Measurements from ENCODE around the gene PDE8A. TPM values are rescaled to one million over a fixed set of nuclear protein-coding genes. Genes with fewer than 3 reads are reported as not detected.
"Not testable (repeated sequence)": the region's sequence is repeated elsewhere in the genome, so short reads cannot be mapped to it uniquely, and the experiment has no call there.

Gene PDE8A
- total and polyA plus RNA-seq, 2 donors (not counting 1 experiment from before 2014, with no cell fraction given) = 17.4 to 51.1 TPM

- POLR2A ChIA-PET = no interaction called here
- H3K4me2 ChIP-seq (replicated peaks; ENCODE audit: low read depth, low read length, poor library complexity, severe bottlenecking) = no peak overlapping the region
- H3K27me3 ChIP-seq (replicated peaks in 1 of 4; ENCODE audit: control extremely low read depth in 1 of 4, control insufficient read depth in 3 of 4, insufficient read depth in 4 of 4, low read length in 3 of 4) = peaks cover 0 to 28% (median 17%) of the 10 kb centered on the region in 4 experiments
- CTCF ChIA-PET = no interaction called here
- no peak overlapping the region for H3K4me3 ChIP-seq (ENCODE audit: control extremely low read depth in 1 of 5, extremely low read depth in 1 of 5, insufficient read depth in 1 of 5, low read depth in 2 of 5, low read length in 4 of 5)
- H3K4me1 ChIP-seq (ENCODE audit: control insufficient read depth in 2 of 2, insufficient read depth in 2 of 2, low read length in 2 of 2) = peaks cover 6 to 7% of the 10 kb centered on the region in 2 donors
- no peak overlapping the region for H2AFZ ChIP-seq (ENCODE audit: insufficient read depth, low read depth, low read length, poor library complexity, severe bottlenecking)
- peaks cover 1 to 27% (median 10%) of the 10 kb centered on the region in 3 donors for H3K9me3 ChIP-seq (ENCODE audit: control extremely low read depth in 1 of 3, control insufficient read depth in 2 of 3, insufficient read depth in 1 of 3, low read length in 2 of 3)
- H3K4me3 Mint-ChIP-seq = no peak overlapping the region
- 100% methylated on average over 3 of the region's 6 CpGs for WGBS (ENCODE audit: insufficient coverage)
- no peak for DNase-seq
- no peak overlapping the region for H3K27ac Mint-ChIP-seq
- intact Hi-C loops (cut with micrococcal nuclease) = no loop called here
- peaks cover 12% of the 10 kb centered on the region for H3K9me3 Mint-ChIP-seq (ENCODE audit: insufficient read depth)
- H3K27me3 Mint-ChIP-seq = peaks cover 41% of the 10 kb centered on the region
- H3K9ac ChIP-seq (ENCODE audit: low read length) = no peak overlapping the region
- no peak overlapping the region for H3K27ac ChIP-seq (ENCODE audit: low read length in 2 of 2)
- H4K20me1 ChIP-seq (ENCODE audit: control insufficient read depth, insufficient read depth, low read length, poor library complexity, severe bottlenecking) = no peaks in the 10 kb centered on the region
- no peaks in the 10 kb centered on the region for H3K79me2 ChIP-seq (ENCODE audit: control insufficient read depth, insufficient read depth, low read length)
- H3K4me1 Mint-ChIP-seq = peaks cover 9% of the 10 kb centered on the region
- TF ChIP-seq EZH2 (IDR thresholded peaks at IDR 0.05; ENCODE audit: borderline replicate concordance, insufficient read depth, low read depth, low read length, poor library complexity, severe bottlenecking) (no peak), CTCF (IDR thresholded peaks at IDR 0.05) (no peak)
- no peak for ATAC-seq (ENCODE audit: low read depth)
- H3K36me3 ChIP-seq (replicated peaks in 1 of 2; ENCODE audit: control extremely low read depth in 1 of 2, control insufficient read depth in 1 of 2, extremely low read depth in 1 of 2, insufficient read depth in 2 of 2, low read length in 1 of 2) = no peaks in the 10 kb centered on the region
Observed at GRCh38 chr15:85172846-85173490, 191.3 kb downstream of the PDE8A start.

GRCh38 chr15:85173630-85174029 is 192.0 kb downstream of the PDE8A start:
- not testable (repeated sequence) for ATAC-seq (ENCODE audit: low read depth)

More at GRCh38 chr15:85173630-85174029, 192.0 kb downstream of the PDE8A start:
- H3K4me2 ChIP-seq (replicated peaks; ENCODE audit: low read depth, low read length, poor library complexity, severe bottlenecking); H3K27ac Mint-ChIP-seq; POLR2A ChIA-PET; H3K4me3 ChIP-seq (ENCODE audit: control extremely low read depth in 1 of 5, extremely low read depth in 1 of 5, insufficient read depth in 1 of 5, low read depth in 2 of 5, low read length in 4 of 5); H3K79me2 ChIP-seq (ENCODE audit: control insufficient read depth, insufficient read depth, low read length); H3K4me3 Mint-ChIP-seq; H3K27ac ChIP-seq (ENCODE audit: low read length in 2 of 2); CTCF ChIA-PET; H2AFZ ChIP-seq (ENCODE audit: insufficient read depth, low read depth, low read length, poor library complexity, severe bottlenecking); H3K9ac ChIP-seq (ENCODE audit: low read length); H4K20me1 ChIP-seq (ENCODE audit: control insufficient read depth, insufficient read depth, low read length, poor library complexity, severe bottlenecking); intact Hi-C loops (cut with micrococcal nuclease); H3K4me1 ChIP-seq (ENCODE audit: control insufficient read depth in 2 of 2, insufficient read depth in 2 of 2, low read length in 2 of 2); DNase-seq; H3K4me1 Mint-ChIP-seq; H3K36me3 ChIP-seq (replicated peaks in 1 of 2; ENCODE audit: control extremely low read depth in 1 of 2, control insufficient read depth in 1 of 2, extremely low read depth in 1 of 2, insufficient read depth in 2 of 2, low read length in 1 of 2): not testable (repeated sequence)
- Histone ChIP-seq H3K27me3 (replicated peaks in 1 of 4; ENCODE audit: control extremely low read depth in 1 of 4, control insufficient read depth in 3 of 4, insufficient read depth in 4 of 4, low read length in 3 of 4) (peaks cover 0 to 26% (median 16%) of the 10 kb centered on the region in 4 experiments), H3K9me3 (ENCODE audit: control extremely low read depth in 1 of 3, control insufficient read depth in 2 of 3, insufficient read depth in 1 of 3, low read length in 2 of 3) (peaks cover 1 to 27% (median 10%) of the 10 kb centered on the region in 3 donors)
- peaks cover 12% of the 10 kb centered on the region for H3K9me3 Mint-ChIP-seq (ENCODE audit: insufficient read depth)
- 44% methylated on average over 3 of the region's 5 CpGs for WGBS (ENCODE audit: insufficient coverage)
- peaks cover 41% of the 10 kb centered on the region for H3K27me3 Mint-ChIP-seq

Measured in B cell (primary cell).